ENCODE data around the gene ZNF740.
A peak's percentile ranks its signal among the peaks of the same experiment; 100 is the strongest.

ZNF740 gene

GRCh38 chr12:53230108-53230845, 49.8 kb downstream of the ZNF740 start:
- TF ChIP-seq Cebpa-rat (IDR thresholded peaks at IDR 0.05): no peak
- H3K4me1 ChIP-seq: peaks cover 62% of the 10 kb centered on the region
- peak overlapping the region; percentile 24; the same call in 1 of the 2 replicates for H3K4me2 ChIP-seq
- no peak overlapping the region for H3K9ac ChIP-seq
- no peaks in the 10 kb centered on the region for H3K9me3 ChIP-seq
- H3K4me3 ChIP-seq: no peak overlapping the region
- peaks cover 18% of the 10 kb centered on the region for H3K36me3 ChIP-seq
- H3K27ac ChIP-seq: peak overlapping the region; percentile 13; the same call in 1 of the 2 replicates
- H3K27me3 ChIP-seq: no peaks in the 10 kb centered on the region
- no peaks in the 10 kb centered on the region for H4K20me1 ChIP-seq

GRCh38 chr12:53231671-53231920, 51.1 kb downstream of the ZNF740 start:
- Histone ChIP-seq H3K9ac (peak overlapping the region; percentile 82), H3K4me3 (peak overlapping the region; percentile 73), H3K27me3 (no peaks in the 10 kb centered on the region), H4K20me1 (no peaks in the 10 kb centered on the region), H3K36me3 (peaks cover 16% of the 10 kb centered on the region), H3K4me1 (peaks cover 66% of the 10 kb centered on the region), H3K9me3 (no peaks in the 10 kb centered on the region), H3K27ac (peak overlapping the region; percentile 77), H3K4me2 (peak overlapping the region; percentile 97)
- TF ChIP-seq Cebpa-rat (IDR thresholded peaks at IDR 0.05): no peak

- Histone ChIP-seq H3K27ac (peak within 1 kb of the TSS; percentile 77), H3K4me1 (peaks cover 71% of the 10 kb centered on the region), H3K4me3 (peak within 1 kb of the TSS; percentile 73), H3K9me3 (no peaks in the 10 kb centered on the region), H3K36me3 (peaks cover 11% of the 10 kb centered on the region), H3K27me3 (no peaks in the 10 kb centered on the region), H3K9ac (peak within 1 kb of the TSS; percentile 82), H3K4me2 (peak within 1 kb of the TSS; percentile 99), H4K20me1 (no peaks in the 10 kb centered on the region)
- TF ChIP-seq Cebpa-rat (IDR thresholded peaks at IDR 0.05): no peak
Measured at GRCh38 chr12:53231921-53232645, 51.6 kb downstream of the ZNF740 start, which contains the start of gene RARG. RARG (minus strand) TSS chr12:53232209; CDS start chr12:53227545, 4,664 bp downstream.

- H3K4me3 ChIP-seq: peak overlapping the region; percentile 68
- no peaks in the 10 kb centered on the region for H4K20me1 ChIP-seq
- H3K4me2 ChIP-seq: peak overlapping the region; percentile 99
- peaks cover 71% of the 10 kb centered on the region for H3K4me1 ChIP-seq
- peak overlapping the region; percentile 69 for H3K9ac ChIP-seq
- TF ChIP-seq Cebpa-rat (IDR thresholded peaks at IDR 0.05): no peak
- no peaks in the 10 kb centered on the region for H3K9me3 ChIP-seq
- H3K27me3 ChIP-seq: no peaks in the 10 kb centered on the region
- H3K36me3 ChIP-seq: peaks cover 3% of the 10 kb centered on the region; the same call in 1 of the 2 replicates
- peak overlapping the region; percentile 59; the same call in 1 of the 2 replicates for H3K27ac ChIP-seq
Measured at GRCh38 chr12:53232646-53233461, 52.3 kb downstream of the ZNF740 start.

- Histone ChIP-seq H3K36me3 (no peaks in the 10 kb centered on the region), H3K4me2 (peak overlapping the region; percentile 99), H3K27me3 (no peaks in the 10 kb centered on the region), H3K4me3 (peak overlapping the region; percentile 68; the same call in 1 of the 2 replicates), H4K20me1 (no peaks in the 10 kb centered on the region), H3K9me3 (no peaks in the 10 kb centered on the region), H3K27ac (peak overlapping the region; percentile 59), H3K4me1 (peaks cover 71% of the 10 kb centered on the region), H3K9ac (peak overlapping the region; percentile 28; the same call in 1 of the 2 replicates)
- TF ChIP-seq Cebpa-rat (IDR thresholded peaks at IDR 0.05): no peak
Measured at GRCh38 chr12:53233671-53234121, 53.2 kb downstream of the ZNF740 start.

- TF ChIP-seq Cebpa-rat (IDR thresholded peaks at IDR 0.05): no peak
- no peaks in the 10 kb centered on the region for H4K20me1 ChIP-seq
- H3K4me3 ChIP-seq: peak overlapping the region; percentile 14; the same call in 1 of the 2 replicates
- peak overlapping the region; percentile 28; the same call in 1 of the 2 replicates for H3K9ac ChIP-seq
- H3K27me3 ChIP-seq: no peaks in the 10 kb centered on the region
- H3K4me2 ChIP-seq: peak overlapping the region; percentile 99
- no peaks in the 10 kb centered on the region for H3K36me3 ChIP-seq
- H3K4me1 ChIP-seq: peaks cover 71% of the 10 kb centered on the region
- H3K9me3 ChIP-seq: no peaks in the 10 kb centered on the region
- H3K27ac ChIP-seq: peak overlapping the region; percentile 59
Measured at GRCh38 chr12:53234271-53234914, 53.9 kb downstream of the ZNF740 start.

GRCh38 chr12:53235164-53235563, 54.6 kb downstream of the ZNF740 start:
- Histone ChIP-seq H3K27me3 (no peaks in the 10 kb centered on the region), H3K9me3 (no peaks in the 10 kb centered on the region), H3K4me2 (peak overlapping the region; percentile 99), H3K27ac (no peak overlapping the region), H4K20me1 (no peaks in the 10 kb centered on the region), H3K4me1 (peaks cover 63% of the 10 kb centered on the region), H3K4me3 (no peak overlapping the region), H3K9ac (no peak overlapping the region), H3K36me3 (no peaks in the 10 kb centered on the region)
- TF ChIP-seq Cebpa-rat (IDR thresholded peaks at IDR 0.05): no peak

GRCh38 chr12:53235742-53236442, 55.4 kb downstream of the ZNF740 start:
- peaks cover 57% of the 10 kb centered on the region for H3K4me1 ChIP-seq
- H3K4me3 ChIP-seq: no peak overlapping the region
- peak overlapping the region; percentile 28; the same call in 1 of the 2 replicates for H3K27ac ChIP-seq
- peak overlapping the region; percentile 21; the same call in 1 of the 2 replicates for H3K9ac ChIP-seq
- H3K4me2 ChIP-seq: peak overlapping the region; percentile 99
- no peaks in the 10 kb centered on the region for H4K20me1 ChIP-seq
- no peak for TF ChIP-seq Cebpa-rat (IDR thresholded peaks at IDR 0.05)
- H3K36me3 ChIP-seq: no peaks in the 10 kb centered on the region
- no peaks in the 10 kb centered on the region for H3K27me3 ChIP-seq
- H3K9me3 ChIP-seq: no peaks in the 10 kb centered on the region
